ENCODE results near the gene CHN2.

Gene CHN2

DNA sequence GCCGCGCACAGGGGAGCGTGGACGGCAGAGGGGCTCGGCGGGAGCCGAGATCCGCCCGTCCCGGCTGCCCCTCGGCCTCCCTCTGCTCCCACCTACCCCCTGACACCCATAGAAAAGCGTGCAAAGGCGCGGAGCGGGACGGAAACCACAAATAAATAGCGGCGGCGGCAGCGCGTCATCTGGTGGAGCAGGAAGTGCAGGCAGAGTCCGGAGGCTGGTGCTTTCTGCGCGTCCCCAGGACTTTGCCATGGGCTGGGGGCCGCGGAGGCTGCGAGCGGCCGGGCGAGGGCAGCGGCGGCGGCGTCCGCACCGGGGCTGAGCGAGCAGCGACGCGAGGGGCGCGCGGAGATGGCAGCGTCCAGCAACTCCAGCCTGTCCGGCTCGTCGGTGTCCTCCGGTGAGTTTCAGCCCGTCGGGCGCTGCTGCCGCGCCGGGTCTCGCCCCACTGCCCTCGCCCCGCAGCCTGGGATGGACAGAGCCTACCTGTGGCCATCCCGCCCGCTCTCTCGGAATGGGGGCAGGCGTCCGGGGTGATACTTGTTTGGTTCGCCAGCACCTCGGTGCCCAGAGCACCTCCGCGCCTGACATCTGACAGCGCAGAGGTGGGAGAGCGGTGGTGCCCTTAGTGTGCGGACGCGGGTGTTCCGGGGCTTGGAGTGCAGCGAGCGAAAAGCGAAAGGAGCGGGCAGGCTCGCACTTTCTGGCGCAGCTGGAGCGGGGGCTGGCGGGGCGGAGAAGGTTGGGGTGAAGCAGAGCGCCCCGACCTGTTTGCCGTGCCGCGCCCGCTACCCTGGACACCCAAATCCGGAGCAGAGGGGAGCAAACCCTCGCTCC lies at the start of gene CHN2:
CHN2 (plus strand) TSS at position 182 of the 834 bp plus-strand sequence.
- peak; percentile 89 for DNase-seq

DNA sequence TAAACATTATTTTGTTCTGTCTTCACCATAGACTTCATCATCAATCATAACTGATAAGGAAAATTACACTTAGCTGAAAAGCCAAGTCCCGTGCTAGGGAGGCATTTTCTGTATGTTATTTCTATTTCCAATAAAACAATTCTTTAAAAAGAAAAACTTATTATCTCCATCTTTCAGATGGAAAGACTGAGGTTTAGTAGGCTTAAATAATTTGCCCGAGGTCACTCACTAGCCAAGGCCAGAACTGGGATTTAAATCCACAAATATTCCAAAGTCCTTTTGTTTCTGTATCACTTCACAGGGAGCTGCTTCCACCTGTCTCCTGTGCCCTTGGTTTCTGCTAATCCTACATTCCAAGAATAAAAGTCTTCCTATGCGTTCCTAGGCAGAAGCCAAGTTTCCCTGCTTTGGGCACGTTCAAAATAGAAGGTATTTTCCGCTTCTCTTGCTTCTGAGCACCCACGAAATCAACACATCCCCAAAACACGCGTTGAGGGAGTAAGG lies 49.0 kb upstream of the CHN2 start:
- DNase-seq, result no peak

DNA sequence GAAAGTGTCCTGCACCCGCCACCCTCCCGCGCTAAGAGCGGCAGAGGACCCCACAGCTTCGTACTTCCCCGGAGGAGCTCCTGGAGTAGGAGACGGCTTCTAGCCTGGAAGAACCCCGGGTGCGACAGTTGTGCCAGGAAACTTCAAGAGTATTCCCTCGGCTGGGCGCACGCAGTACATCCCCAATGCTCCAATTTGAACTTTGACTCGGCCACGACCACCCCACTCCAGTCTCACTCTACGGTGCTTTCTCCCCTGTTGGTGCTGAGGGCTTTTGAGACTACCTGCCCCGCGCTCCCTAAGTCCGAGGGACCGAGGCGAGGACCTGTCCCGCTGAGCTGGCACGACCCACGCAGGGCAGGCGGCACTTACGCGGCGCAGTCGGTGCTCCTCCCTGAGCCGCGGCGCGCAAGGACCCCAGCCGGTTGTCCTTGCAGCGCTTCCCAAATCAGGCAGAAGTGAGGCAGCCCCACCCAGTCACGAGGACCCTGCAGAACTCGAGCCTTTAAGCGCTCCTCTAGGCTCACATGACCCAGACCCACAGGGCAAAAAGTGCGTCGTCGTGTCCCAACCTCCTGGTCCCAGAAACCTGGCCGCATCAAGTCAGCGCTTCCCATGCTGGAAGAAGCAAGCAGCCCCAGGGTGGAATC lies 48.4 kb upstream of the CHN2 start, which contains the start of gene CPVL:
CPVL (minus strand) TSS at position 481 of the 650 bp plus-strand sequence. CDS start 25,476 bp downstream, outside the sequence.
- DNase-seq, result peak; percentile 92

DNA sequence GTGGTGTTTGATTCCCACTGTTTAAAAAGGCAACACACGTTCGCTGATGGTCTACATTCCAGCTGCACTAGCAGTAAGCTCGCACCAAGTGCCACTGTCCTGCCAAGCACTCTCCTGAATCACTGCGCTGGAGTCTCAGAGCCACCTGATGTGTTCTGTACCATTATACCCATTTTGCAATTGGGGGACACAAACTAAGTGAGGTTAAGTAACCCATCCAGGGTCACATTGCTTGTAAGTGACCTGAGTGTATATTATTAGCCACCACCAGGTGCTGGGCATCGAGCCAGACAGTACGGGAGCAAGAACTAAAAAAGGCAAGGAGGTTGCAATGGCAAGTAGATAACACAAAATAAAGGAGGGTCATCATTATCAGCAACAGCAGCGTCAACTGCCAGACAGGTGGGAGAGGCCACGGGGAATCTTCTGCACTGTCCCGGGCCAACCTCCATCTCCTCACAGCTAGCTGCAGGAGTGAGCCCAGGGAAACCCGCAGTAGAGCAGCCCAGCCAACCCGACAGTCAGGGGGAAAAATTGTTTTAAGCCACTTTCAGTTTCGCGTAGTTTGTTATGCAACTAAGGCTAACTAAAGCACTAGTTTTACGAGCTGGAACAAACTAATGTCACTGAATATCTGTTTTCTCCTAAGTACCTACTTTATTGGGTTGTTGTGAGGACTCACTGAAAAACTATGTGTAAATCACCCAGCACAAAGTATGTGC lies 47.5 kb upstream of the CHN2 start:
- DNase-seq, result peak; percentile 70

DNA sequence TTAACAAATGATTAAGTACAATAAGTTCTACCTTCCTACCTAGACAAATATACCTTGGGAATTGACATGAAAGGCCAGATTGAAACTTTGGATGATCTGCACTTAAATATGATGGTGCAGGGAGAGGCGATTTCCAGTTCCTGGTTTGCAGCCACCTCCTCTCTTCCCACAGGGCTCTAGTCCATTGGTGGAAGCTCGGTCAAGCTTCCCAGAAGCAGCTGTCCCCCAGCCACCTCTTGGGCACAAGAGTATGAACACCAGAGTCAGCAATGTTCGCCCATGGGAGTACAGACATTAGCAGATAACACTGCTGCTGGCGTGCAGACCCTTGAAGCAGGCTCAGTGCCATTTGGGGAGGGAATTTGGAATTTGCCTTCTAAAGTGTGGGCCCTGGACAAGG lies 46.8 kb upstream of the CHN2 start:
- DNase-seq, result no peak

DNA sequence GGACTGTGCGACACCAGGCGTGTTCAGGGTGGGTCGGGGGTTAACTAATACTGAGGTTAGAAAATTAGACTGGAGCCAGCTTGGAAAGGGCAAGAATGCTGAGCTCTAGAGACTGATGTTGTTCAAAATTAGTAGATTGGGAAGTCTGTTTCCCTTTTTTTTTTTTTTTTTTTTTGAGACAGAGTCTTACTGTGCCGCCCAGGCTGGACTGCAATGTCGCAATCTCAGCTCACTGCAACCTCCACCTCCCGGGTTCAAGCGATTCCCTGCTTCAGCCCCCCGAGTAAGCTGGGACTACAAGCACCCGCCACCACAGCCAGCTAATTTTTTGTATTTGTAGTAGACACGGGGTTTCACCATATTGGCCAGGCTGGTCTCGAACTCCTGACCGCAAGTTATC lies 45.5 kb upstream of the CHN2 start:
- no peak for DNase-seq

DNA sequence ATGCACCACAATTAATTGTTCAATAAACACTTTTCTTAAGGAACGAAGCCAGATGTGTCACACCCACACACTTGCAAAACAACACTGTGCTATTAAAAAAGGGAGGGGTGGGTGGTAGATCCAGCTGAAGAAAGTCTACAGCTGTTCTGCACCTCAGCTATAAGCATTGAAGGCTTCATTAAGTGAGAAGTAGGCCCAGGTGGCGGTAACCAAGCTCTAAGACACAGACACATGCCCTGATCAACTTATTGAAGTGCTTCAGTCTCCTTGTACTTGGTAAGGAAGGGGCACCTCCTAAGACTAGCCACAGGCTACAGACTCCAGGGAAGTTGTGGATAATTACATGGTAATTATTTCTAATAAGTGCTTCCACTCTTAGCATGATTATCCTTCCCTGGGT lies 43.7 kb upstream of the CHN2 start:
- no peak for DNase-seq

DNA sequence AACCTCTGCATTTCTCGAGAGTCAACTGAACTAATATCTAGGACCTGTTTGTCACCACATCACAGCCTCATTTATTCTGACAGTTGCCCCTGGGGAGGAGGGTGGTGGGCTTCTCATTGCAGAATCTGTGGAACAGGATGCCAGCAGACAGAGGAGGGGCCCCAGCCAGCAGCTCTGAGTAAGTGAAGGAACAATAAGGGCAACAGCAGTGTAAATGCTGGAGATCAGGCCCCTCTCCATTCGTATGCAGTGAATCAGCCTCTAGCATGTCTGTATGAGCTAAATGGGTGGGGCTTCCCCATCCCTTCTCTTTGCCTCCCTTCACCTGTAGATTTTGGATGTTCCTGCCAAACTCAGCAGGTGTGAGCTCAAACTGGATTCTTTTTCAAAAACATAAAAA lies 40.5 kb upstream of the CHN2 start:
- DNase-seq, result no peak

DNA sequence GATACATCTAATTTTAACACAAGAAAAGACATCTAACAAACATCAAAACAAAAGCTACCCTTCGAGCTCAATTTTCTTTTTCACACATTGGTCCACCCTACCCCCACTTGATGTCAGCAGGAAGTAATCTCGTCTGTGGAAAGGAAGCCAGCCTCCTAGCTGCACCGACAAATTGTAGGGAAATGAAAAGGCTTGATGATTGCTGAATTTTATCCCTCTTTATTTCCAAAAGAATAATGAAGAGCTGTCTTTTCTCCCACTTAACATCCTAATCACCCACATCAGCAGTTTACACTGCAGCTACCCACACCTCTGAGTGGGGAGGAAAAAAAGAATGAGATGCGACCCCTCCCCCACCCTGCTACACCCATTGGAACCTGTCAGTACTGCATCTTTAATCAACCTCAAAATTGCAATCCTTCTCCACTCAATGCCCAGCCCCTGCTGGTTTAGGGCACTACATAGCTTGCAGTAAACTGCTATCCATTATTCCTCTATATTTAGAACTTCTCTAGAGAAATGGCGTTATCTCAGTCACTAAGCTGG lies 37.6 kb upstream of the CHN2 start:
- no peak for DNase-seq

DNA sequence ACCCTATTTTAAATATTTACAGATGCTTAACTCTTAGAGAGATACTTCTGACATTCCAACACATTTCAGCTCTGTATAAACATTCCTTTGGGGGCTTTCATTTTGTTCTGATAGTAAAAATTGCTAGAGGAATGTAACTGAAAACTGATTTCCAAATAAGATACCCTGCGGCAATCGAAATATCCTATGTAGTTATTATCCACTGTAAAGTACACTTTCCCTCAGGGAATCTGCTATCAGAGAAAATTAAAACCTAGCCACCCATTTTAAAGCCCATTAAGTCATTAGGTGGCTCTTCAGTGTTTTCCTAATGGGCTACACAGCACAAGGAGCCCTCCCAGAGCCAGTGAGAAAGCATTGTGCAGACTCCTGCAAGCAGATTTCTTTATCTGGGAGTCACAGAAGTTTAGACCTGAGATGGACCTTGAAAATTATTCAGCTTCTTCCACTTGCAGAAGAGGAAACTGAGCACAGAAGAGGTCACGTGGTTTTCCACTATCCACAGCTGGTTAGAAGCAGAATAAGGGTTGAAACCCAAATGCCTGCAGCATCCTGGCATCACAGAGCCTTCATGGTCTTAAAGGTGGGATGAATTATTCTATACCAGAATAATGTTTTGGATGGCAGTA lies 35.7 kb upstream of the CHN2 start:
- no peak for DNase-seq

DNA sequence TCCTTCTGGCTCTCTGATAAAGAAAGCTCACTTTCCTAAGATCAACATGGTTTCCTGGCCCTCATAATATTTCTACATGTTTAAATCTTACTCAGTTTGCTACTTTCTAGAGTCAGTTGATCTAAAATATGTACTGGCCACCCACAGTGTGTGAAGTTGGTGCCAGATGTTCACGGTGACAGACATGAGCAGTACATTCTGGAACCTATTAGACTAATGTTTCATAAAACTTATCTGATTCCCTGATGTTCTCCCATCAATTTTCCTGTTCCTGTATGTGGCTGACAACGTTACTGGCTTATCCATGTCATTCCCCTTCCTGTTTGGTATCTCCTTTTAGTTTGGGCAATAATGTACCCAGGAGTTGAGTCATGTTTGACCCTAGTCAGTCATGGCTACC lies 34.5 kb upstream of the CHN2 start:
- DNase-seq, result no peak

DNA sequence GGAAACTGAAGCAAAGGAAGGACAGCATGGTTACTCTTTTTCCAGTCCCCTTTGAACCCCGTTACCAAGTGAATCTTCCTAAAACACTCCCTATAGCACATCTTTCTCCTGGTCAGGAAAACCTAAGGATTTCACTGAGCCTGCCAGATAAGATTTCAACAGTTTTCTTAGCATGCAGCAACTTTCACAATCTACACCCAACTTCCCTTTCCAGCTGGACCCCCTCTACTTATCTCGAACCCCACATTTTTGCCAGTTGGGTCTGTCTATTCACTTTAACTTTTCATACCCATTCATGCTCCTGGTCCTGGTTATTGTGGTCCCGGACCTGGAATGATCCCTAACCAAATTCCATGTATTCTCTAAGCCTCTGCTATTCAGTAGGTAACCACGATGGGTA lies 33.3 kb upstream of the CHN2 start:
- DNase-seq, result no peak

DNA sequence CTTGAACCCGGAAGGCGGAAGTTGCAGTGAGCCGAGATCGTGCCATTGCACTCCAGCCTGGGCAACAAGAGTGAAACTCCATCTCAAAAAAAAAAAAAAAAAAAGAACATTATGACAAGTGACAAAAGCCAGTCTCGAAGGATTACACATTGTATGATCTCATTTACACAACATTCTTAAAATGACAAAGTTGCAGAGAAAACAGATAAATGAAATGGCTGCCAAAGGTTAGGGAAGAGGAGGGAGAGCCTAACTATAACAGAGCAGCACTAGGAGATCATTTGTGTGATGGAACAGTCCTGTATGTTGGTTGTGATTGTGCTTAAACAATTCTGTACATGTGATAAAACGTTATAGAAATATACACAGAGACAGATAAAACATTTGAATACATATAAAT lies 32.0 kb upstream of the CHN2 start:
- DNase-seq, result no peak

DNA sequence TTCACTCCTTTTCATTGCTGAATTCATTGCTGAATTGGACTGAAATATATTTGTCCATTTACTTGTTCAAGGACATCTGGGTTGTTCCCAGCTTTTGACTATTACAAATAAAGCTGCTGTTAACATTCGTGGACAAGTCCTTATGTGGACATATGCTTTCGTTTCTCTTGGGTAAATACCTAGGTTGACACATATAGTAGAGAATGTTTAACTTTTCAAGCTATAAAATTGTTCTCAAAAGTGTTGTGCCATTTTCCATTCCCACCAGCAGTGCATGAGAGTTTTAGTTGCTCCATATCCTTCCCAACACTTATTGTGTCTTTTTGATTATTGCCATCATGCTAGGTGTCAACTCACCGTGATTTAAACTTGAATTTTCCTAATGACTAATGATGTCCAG lies 30.7 kb upstream of the CHN2 start:
- no peak for DNase-seq

DNA sequence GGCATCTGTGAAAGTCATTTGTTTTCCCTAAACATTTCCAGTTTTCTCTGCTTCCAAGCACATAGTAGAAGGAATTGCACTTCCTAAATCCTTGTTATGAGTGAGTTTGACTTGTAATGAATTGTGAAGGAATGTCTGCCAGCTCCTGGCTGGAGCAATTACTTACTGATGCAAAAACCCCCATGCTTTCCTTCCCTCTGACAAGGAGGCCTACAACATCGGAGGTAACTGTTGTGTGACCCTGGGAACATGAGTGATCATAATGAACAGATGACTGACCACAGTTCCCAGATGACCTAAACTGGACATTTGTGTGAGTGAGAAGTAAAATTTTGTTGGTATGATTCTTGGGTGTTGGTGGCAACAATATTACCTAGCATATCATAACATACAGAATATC lies 26.9 kb upstream of the CHN2 start:
- no peak for DNase-seq

DNA sequence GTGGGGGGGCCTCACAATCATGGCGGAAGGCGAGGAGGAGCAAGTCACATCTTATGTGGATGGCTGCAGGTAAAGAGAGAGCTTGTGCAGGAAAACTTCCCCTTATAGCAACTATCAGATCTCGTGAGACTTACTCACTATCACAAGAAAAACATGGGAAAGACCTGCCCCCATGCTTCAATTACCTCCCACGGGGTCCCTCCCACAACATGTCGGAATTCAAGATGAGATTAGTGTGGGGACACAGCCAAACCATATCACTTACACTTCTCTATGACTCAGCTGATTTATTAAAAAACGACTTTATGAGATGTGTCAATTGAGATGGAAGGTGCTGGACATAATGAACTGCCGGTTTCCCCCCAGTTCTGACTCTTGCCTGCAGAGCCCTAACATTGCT lies 23.8 kb upstream of the CHN2 start:
- DNase-seq, result no peak

DNA sequence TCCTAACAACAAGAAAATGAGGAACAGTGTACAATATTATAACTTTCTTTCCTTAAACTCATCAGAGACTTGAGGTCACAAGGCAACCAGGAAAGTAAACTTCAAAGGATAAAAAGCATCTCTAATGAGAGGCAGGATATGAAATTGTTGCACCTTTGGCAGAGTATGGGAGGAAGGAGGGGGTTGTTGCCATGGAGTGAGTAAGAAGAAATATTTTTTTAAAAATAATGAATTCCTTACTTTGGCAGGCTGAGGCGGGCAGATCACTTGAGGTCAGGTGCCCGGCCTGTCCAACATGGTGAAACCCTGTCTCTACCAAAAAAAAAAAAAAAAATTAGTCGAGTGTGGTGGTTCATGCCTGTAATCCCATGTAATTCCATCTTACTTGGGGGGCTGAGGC lies 21.1 kb upstream of the CHN2 start:
- DNase-seq, result no peak

DNA sequence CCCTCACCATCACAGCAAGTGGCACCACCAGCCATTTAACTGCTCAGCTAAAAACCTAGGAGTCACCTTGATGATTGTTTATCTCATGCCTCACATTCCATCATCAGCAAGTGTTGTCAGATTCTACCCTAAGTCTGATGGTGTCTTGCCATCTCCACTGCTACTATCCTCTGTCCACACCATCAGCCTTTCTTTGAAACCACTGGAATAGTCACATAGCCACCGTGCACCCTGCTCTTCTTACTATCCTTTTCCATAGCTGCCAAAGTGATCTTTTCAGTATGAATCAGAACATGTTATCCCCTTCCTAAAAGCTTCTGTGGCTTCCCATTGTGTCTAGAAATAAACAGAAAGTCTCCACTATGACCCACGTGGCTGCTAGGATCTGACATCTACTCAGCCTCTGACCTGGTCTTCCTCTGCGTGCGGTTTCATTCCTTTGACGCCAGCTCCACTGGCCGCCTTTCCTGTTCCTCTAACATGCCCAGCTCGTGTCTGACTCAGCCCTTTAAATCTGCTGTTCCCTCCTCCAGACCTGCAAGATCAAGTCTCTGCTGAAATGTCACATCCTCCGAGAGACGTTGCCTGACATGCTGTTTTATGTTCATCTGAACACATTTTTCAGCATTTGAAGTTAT lies 16.5 kb upstream of the CHN2 start:
- DNase-seq, result peak; percentile 82

DNA sequence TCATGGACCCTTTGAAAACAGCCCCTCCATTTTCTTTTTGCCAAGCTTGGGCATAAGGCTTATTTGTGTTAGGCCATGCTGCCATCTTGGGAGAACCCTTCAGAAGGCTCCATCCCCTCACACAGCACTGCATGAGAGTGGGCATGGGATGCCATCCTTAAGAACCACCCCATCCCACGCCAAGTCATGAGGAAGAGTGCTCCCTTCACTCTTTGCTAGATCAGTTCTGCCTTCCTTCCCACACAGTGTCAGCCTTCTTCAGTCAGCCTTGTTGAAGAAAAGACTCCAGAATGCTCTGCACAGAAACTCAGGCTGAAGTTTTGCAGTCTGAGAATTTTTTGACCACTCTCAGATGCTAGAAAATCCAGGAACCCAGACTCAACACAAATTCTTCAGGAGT lies 15.5 kb upstream of the CHN2 start:
- no peak for DNase-seq

DNA sequence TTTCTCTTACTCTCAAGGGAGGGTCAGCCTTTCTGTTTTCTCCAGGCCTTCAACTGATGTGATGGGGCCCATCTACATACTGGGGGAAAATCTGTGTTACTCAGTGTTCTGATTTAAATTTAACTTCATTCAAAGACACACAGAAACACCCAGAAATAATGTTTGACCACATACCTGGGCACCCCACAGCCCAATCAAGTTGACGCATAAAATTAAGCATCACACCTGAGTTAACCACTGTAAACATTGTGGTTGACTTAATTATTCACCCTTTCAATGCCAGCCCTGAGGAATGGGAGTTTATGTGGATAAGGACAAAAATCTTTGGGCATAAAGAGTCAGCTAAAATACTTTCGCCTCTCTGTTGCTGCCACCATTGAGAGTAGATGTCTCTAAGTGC lies 10.0 kb upstream of the CHN2 start:
- DNase-seq, result no peak

DNA sequence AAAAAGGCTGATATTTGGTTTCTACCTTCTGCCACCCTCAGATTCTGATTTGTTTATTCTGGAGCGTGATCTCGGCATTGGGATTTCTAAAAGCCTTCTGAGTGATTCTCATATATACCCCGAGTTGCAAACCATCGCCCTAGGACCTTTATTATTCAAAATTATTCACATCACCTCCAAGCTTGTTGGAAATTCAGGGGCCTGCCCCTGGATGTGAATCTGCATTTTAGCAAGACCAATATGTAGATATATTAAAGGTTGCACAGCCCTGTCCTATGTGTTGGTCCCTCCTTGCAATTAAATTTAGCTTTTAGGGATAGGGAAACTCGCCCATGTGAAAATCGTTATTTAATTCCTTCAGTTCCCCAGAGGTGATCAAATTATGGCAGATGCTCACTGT lies 9.0 kb upstream of the CHN2 start:
- no peak for DNase-seq

DNA sequence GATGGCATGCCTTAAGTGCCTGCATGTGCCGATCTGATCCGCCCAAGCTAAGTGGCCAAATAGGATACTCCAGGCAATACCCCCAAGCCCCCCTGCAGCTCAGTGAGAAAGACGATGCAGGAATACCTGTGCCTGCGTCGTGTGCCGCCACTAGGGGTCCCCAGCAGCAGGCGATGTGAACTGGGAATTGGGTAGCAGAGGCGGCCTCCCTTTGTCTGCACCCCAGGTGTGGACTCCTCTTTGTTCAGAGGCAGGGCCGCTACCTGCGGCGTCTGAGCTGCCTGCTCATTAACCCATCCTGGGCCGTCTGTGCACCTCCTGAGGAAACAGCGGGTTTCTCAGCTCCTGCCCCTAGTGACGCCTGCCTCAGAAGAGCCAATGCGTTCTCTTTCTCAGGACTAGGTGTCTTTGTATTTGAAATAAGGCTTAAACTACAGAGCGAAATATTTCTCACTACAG lies 4.8 kb upstream of the CHN2 start:
- peak; percentile 95 for DNase-seq

Data from islet precursor cell (in vitro differentiated cells).